Stimulated activated naive CD4-positive, alpha-beta T cell treated with Interleukin-2 at 50 U/mL for 16 hours (primary cell): Measurements from ENCODE around the gene GTF3C2.
A peak's percentile ranks its signal among the peaks of the same experiment; 100 is the strongest.
"Not testable (repeated sequence)": the region's sequence is repeated elsewhere in the genome, so short reads cannot be mapped to it uniquely, and the experiment has no call there.

Experiments used
- DNase-seq: peaks from one replicate; lab custom pipeline; 2025; lab: John Stamatoyannopoulos, UW

Gene GTF3C2

DNA sequence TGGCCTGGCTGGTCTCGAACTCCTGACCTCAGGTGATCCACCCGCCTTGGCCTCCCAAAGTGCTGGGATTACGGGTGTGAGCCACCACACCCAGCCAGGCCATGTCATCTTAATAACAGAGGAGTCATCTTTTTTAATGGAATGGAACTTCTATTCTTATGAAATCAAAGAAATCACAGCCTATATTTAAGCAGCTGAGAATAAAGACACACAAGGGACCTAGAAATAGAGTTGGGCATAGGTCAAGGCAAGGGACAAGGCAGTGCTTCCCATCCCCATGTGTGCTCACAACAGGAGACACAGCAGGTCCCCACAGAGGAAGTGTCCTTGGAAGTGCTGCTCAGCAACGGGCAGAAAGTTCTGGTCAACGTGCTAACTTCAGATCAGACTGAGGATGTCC is 17.0 kb upstream of the GTF3C2 start:
- no peak for DNase-seq

GRCh38 chr2:27372937-27373336 is 16.4 kb upstream of the GTF3C2 start:
- no peak for DNase-seq

DNA sequence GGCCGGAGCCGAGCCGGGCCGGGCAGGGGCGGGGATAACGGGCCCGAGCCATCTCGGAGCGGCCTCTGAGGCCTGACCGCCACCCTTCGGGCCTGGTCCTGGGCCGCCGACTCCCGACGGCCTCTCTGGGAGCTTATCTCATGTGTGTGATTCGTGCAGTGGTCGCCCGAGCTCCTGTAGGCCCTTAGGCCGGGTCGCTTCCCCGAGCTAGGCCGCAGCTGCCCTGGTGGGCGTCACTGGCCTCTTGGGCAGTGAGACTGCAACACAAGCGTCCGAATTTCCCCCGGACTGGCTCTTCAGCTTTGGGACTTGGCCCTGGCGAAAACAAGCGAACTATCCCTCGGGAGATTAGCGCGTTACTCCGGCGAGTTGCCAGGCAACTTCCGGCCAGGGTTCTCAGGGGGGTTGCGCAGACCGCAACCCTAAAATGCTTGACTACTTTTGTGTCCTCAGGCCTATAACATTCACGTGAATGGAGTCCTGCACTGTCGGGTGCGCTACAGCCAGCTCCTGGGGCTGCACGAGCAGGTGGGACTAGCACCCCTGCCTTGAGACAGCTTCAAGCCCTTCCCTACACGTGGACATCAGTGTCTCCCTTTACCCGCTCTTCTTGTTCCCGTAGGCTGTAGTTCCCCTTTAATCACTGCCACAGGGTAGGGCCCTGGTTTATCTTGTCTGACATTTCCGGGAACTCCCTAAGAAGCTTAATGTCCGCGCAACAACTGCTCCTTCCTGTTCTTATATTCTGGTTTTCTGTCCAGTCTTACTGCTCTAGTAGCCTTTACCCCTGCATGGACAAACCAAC is 14.5 kb upstream of the GTF3C2 start:
- no peak for DNase-seq

GRCh38 chr2:27370026-27370815 is 13.7 kb upstream of the GTF3C2 start, which contains the start of the genes EIF2B4 and SNX17:
TSS of gene EIF2B4 (minus strand) at chr2:27370338. CDS start at chr2:27370314, 24 bp downstream.
TSS of gene SNX17 (plus strand) at chr2:27370616. CDS start at chr2:27370744, 128 bp downstream.
- peak; percentile 99 for DNase-seq

- no peak for DNase-seq
Observed at GRCh38 chr2:27369471-27370025, 13.0 kb upstream of the GTF3C2 start.

GRCh38 chr2:27363933-27364332 is 7.4 kb upstream of the GTF3C2 start:
- DNase-seq: no peak

GRCh38 chr2:27362678-27363420 is 6.3 kb upstream of the GTF3C2 start:
- DNase-seq: no peak

GRCh38 chr2:27356056-27356381 is 545 bp downstream of the GTF3C2 start:
- peak; percentile 67 for DNase-seq

GRCh38 chr2:27354597-27354927 is 2.0 kb downstream of the GTF3C2 start:
- no peak for DNase-seq

GRCh38 chr2:27353762-27354596 is 2.6 kb downstream of the GTF3C2 start:
- DNase-seq: no peak

GRCh38 chr2:27353386-27353761 is 3.2 kb downstream of the GTF3C2 start:
- DNase-seq: not testable (repeated sequence)

DNA sequence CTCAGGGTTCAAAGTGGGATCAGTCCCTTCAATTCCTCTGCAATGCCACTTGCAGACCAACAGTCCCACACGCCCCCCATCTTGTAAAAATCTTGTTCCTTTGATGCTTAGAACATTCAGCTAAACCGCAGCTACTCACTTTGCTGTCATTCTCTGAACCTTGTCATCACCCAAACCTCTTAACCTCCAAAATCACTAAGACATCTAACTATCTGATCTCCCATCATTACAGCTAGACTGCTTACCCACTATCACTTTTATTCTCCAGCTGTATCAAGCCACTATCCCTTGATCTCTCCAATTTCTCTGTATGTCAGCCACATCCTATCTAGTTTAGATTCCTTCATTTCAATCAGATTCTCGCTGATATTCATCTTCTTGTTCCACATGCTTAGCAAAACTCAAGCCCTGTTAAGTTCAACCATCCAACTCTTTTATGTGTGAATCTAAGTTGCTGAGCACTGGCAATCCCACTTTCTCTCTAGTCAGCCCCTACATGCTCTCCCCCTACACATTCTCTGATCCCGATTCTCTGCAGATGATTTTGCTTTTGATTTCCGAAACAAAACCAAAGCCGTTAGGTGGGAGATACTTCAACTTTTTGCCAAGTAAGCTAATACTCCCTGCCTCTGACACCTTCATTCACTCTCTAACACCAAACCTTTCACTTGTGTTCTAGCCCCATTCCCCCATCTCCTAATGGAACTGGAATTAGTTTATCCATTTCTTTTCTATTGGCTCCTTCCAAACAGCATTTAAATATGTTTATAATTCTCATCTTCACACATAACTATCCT is 4.6 kb downstream of the GTF3C2 start:
- no peak for DNase-seq

DNA sequence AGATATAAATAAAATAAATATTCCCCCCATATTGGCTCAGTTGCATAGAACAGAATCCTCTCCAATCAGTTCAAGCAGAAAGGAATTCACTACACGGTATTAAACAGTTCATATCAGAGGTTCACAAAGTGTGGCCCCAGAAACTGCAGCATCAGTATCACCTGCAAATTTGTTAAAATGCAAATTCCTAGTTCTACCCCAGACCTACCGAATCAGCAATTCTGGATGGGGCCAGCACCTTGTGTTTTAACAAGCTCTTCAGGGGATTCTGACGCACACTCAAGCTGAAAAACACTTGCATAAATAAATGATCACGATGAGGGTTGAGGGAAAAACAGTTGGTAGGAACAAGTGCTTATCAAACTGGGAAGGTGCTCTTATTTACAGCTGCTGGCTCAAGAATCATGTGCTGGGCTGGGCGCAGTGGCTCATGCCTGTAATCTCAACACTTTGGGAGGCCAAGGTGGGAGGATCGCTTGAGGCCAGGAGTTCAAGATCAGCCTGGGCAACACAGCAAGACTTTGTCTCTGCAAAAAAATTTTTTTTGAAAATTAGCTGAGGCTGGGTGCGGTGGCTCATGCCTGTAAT is 6.4 kb downstream of the GTF3C2 start:
- DNase-seq: no peak

DNA sequence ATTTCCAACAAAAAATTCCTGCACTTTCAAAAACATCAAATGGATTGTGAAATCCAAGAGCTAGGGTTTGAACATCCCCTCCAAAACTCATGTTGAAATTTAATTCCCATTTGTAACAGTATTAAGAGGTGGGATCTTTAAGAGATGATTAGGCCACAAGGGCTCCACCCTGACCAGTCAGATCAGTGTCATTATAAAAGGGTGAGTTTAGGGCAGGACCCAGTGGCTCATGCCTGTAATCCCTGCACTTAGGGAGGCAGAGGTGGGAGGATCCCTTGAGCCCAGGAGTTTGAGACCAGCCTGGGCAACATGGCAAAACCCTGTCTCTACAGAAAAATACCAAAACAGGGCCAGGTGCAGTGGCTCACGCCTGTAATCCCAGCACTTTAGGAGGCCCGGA is 8.9 kb downstream of the GTF3C2 start:
- no peak for DNase-seq

DNA sequence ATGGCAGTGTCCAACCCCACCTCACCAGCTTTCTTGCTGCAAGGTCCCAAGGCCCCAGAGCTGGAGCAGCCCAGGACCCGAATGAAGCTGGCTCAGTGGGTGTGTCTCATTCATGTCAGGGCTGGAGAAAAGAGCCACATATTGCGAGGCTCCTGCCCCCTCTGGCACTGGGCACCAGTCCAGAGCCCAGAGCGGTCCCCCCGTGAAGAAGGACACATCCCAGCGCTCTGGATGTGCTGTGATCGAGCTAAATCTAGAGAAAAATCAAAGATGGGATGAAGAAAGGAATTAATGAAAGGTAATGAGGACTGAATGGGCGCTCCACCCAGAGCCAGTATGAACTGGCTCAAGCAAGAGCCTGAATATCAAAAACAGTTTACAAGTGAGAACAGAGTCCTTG is 20.4 kb downstream of the GTF3C2 start:
- no peak for DNase-seq

GRCh38 chr2:27335311-27335710 is 21.3 kb downstream of the GTF3C2 start:
- DNase-seq: no peak

- DNase-seq: no peak
Observed at GRCh38 chr2:27324720-27325119, 31.8 kb downstream of the GTF3C2 start.

- no peak for DNase-seq
Observed at GRCh38 chr2:27323596-27324285, 32.8 kb downstream of the GTF3C2 start.

DNA sequence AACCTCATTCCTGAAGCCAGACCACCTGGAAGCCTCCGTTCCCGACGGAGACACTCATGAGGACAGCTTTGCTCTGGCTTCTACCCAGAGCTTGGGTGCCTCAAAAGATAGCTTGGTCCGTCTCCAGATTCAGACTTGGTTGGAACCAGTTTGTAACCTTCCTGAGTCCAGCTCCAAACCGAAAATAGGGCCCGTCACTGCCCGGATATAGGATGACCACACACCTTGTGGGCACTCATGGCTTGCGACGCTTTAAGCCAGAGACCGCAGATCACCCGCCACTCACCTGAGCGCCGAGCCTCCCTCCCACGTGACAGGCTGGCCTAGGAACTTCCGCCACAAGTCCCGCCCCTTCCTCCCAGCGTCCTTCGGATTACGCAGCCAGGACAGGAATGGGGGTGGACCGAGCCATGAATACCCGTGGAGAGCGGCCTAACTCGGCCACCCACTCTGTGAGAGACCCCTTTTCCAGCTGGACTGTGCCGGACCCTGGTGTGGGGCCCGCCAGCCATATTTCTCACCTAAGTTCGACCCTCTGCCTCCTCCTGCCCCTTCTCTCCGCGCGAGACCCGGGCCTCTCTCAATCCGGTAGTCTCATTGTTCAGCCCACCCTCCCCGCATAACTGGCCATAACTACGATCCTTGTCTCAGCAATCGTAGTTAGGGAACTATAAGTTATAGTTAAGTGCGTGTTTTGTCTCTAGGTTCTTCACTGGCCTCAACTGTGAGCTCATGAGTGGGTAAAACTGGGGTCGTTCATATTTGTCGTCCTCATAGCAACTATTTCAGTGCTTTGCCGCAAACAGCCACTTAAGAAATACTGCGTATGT is 33.6 kb downstream of the GTF3C2 start, which contains the start of gene MPV17:
Gene MPV17, minus strand, starts transcription at position 332 of the 830 bp plus-strand sequence. CDS start 580 bp downstream, outside the sequence.
- peak; percentile 90 for DNase-seq
